ENCODE results near the gene OR2Y1. TPM values are rescaled to one million over a fixed set of nuclear protein-coding genes. Genes with fewer than 3 reads are reported as not detected.
"Not testable (repeated sequence)": the region's sequence is repeated elsewhere in the genome, so short reads cannot be mapped to it uniquely, and the experiment has no call there.

The OR2Y1 gene
- total and polyA plus RNA-seq, 2 experiments from 2014 or later: not detected

DNA sequence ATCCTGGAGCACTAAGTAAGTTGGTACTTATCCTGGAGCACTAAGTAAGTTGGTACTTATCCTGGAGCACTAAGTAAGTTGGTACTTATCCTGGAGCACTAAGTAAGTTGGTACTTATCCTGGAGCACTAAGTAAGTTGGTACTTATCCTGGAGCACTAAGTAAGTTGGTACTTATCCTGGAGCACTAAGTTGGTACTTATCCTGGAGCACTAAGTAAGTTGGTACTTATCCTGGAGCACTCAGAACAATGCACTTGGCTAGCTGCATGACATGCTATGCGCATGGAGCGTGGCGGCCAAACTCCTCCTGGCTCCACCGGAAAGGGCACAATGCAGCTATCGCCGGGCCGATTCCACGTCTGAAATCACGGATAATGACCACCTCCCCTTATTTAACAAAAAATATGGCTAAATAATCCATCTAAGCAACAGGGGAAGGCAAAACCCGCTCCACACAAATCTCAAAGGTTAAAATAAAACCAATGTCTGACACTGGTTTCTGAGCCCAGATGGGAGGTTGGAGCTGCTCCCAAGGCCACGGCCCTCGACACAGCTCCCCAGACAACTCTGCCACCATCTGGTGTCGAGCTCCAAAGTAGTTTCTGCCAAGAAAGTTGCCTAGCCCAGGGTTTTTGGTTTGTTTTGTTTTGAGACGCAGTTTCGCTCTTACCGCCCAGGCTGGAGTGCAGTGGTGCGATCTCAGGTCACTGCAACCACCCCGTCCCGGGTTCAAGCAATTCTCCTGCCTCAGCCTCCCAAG is 49.0 kb upstream of the OR2Y1 start:
- not testable (repeated sequence) for H3K27me3 ChIP-seq (ENCODE audit: insufficient read depth); H3K27ac Mint-ChIP-seq; H2AFZ ChIP-seq; H3K9me2 ChIP-seq (ENCODE audit: insufficient read depth); H3K4me3 ChIP-seq; H3K9me3 Mint-ChIP-seq; DNase-seq (ENCODE audit: low spot score); H3K4me2 ChIP-seq; H3K4me3 Mint-ChIP-seq; ATAC-seq; H3K27ac ChIP-seq (ENCODE audit: low read depth); H3K36me3 ChIP-seq (ENCODE audit: insufficient read depth)
- peaks cover 60% of the 10 kb centered on the region for H3K4me1 Mint-ChIP-seq
- peaks cover 29% of the 10 kb centered on the region for H3K4me1 ChIP-seq (ENCODE audit: insufficient read depth)
- H3F3A ChIP-seq (replicated peaks; ENCODE audit: low read depth): peaks cover 11% of the 10 kb centered on the region; the same call in 1 of the 2 replicates
- peaks cover 40% of the 10 kb centered on the region for H3K36me3 Mint-ChIP-seq (ENCODE audit: low read depth)
- H4K20me1 ChIP-seq (replicated peaks; ENCODE audit: insufficient read depth): peaks cover 10% of the 10 kb centered on the region
- H3K27me3 Mint-ChIP-seq (ENCODE audit: insufficient read depth, low read depth, poor library complexity): peaks cover 12% of the 10 kb centered on the region
- H3K79me2 ChIP-seq (replicated peaks; ENCODE audit: insufficient read depth): peaks cover 15% of the 10 kb centered on the region

DNA sequence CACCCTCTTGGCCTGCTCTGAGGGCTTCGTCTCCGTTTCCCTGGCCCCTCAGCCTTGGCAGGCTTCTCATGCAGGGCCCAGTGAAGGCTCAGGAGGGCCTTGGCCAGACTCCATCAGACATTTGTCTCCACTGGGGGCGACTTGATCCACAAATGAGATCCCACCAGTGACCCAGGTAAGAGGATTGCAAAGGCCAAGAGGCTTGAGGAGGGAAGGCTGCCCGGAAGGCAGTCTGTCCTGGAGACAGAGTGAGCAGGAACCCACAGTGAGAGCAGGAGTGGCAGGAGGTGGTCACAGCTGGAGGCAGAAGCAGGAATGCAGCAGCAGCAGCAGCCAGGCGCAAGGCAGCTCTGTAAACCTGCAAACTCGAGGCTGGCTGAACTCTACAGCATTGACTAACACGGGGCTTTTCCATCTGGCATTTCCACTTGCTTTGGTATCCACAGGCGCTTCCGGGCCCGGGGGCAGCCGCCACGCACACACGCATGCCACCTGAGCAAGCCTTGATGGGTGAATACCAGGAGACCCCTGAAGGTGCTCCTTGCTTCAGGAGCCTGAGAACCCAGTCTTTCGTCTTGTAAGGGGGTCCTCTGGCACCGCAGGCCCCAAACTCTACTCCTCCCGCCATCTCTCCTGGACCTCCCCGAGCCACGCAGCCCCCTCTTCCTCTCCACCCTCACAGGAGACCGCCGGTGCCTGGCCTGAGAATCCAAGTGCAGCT is 48.0 kb upstream of the OR2Y1 start:
- Mint-ChIP-seq H3K27me3 (ENCODE audit: insufficient read depth, low read depth, poor library complexity) (peaks cover 10% of the 10 kb centered on the region), H3K36me3 (ENCODE audit: low read depth) (peaks cover 33% of the 10 kb centered on the region), H3K4me3 (no peak overlapping the region; the same call in 2 of the 3 replicates), H3K4me1 (peaks cover 53% of the 10 kb centered on the region), H3K9me3 (no peaks in the 10 kb centered on the region; the same call in 2 of the 3 replicates), H3K27ac (peak overlapping the region; percentile 85; the same call in 1 of the 2 replicates)
- H3K27ac ChIP-seq (ENCODE audit: low read depth): peak overlapping the region; percentile 95; the same call in 1 of the 2 replicates
- H3K4me3 ChIP-seq: no peak overlapping the region
- peaks cover 29% of the 10 kb centered on the region for H3K4me1 ChIP-seq (ENCODE audit: insufficient read depth)
- no peak overlapping the region for H3K4me2 ChIP-seq
- H3K79me2 ChIP-seq (replicated peaks; ENCODE audit: insufficient read depth): peaks cover 9% of the 10 kb centered on the region; the same call in 1 of the 2 replicates
- H4K20me1 ChIP-seq (replicated peaks; ENCODE audit: insufficient read depth): 0 out of 2 replicates have a peak, but pooled peaks cover 4% of the 10 kb centered on the region
- no peaks in the 10 kb centered on the region; the same call in 1 of the 2 replicates for H3K36me3 ChIP-seq (ENCODE audit: insufficient read depth)
- H2AFZ ChIP-seq: no peak overlapping the region
- DNase-seq (ENCODE audit: low spot score) (no peak), ATAC-seq (peak; percentile 17)
- no peaks in the 10 kb centered on the region for H3K9me2 ChIP-seq (ENCODE audit: insufficient read depth)
- H3F3A ChIP-seq (replicated peaks; ENCODE audit: low read depth): peaks cover 11% of the 10 kb centered on the region; the same call in 1 of the 2 replicates
- H3K27me3 ChIP-seq (ENCODE audit: insufficient read depth): no peaks in the 10 kb centered on the region
- TF ChIP-seq, protein P1, sequence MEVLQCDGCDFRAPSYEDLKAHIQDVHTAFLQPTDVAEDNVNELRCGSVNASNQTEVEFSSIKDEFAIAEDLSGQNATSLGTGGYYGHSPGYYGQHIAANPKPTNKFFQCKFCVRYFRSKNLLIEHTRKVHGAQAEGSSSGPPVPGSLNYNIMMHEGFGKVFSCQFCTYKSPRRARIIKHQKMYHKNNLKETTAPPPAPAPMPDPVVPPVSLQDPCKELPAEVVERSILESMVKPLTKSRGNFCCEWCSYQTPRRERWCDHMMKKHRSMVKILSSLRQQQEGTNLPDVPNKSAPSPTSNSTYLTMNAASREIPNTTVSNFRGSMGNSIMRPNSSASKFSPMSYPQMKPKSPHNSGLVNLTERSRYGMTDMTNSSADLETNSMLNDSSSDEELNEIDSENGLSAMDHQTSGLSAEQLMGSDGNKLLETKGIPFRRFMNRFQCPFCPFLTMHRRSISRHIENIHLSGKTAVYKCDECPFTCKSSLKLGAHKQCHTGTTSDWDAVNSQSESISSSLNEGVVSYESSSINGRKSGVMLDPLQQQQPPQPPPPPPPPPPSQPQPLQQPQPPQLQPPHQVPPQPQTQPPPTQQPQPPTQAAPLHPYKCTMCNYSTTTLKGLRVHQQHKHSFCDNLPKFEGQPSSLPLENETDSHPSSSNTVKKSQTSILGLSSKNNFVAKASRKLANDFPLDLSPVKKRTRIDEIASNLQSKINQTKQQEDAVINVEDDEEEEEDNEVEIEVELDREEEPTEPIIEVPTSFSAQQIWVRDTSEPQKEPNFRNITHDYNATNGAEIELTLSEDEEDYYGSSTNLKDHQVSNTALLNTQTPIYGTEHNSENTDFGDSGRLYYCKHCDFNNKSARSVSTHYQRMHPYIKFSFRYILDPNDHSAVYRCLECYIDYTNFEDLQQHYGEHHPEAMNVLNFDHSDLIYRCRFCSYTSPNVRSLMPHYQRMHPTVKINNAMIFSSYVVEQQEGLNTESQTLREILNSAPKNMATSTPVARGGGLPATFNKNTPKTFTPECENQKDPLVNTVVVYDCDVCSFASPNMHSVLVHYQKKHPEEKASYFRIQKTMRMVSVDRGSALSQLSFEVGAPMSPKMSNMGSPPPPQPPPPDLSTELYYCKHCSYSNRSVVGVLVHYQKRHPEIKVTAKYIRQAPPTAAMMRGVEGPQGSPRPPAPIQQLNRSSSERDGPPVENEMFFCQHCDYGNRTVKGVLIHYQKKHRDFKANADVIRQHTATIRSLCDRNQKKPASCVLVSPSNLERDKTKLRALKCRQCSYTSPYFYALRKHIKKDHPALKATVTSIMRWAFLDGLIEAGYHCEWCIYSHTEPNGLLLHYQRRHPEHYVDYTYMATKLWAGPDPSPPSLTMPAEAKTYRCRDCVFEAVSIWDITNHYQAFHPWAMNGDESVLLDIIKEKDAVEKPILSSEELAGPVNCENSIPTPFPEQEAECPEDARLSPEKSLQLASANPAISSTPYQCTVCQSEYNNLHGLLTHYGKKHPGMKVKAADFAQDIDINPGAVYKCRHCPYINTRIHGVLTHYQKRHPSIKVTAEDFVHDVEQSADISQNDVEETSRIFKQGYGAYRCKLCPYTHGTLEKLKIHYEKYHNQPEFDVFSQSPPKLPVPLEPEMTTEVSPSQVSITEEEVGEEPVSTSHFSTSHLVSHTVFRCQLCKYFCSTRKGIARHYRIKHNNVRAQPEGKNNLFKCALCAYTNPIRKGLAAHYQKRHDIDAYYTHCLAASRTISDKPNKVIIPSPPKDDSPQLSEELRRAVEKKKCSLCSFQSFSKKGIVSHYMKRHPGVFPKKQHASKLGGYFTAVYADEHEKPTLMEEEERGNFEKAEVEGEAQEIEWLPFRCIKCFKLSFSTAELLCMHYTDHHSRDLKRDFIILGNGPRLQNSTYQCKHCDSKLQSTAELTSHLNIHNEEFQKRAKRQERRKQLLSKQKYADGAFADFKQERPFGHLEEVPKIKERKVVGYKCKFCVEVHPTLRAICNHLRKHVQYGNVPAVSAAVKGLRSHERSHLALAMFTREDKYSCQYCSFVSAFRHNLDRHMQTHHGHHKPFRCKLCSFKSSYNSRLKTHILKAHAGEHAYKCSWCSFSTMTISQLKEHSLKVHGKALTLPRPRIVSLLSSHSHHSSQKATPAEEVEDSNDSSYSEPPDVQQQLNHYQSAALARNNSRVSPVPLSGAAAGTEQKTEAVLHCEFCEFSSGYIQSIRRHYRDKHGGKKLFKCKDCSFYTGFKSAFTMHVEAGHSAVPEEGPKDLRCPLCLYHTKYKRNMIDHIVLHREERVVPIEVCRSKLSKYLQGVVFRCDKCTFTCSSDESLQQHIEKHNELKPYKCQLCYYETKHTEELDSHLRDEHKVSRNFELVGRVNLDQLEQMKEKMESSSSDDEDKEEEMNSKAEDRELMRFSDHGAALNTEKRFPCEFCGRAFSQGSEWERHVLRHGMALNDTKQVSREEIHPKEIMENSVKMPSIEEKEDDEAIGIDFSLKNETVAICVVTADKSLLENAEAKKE (CRISPR knock-in tag; IDR thresholded peaks at IDR 0.05): no peak
- TF ChIP-seq, protein P2, sequence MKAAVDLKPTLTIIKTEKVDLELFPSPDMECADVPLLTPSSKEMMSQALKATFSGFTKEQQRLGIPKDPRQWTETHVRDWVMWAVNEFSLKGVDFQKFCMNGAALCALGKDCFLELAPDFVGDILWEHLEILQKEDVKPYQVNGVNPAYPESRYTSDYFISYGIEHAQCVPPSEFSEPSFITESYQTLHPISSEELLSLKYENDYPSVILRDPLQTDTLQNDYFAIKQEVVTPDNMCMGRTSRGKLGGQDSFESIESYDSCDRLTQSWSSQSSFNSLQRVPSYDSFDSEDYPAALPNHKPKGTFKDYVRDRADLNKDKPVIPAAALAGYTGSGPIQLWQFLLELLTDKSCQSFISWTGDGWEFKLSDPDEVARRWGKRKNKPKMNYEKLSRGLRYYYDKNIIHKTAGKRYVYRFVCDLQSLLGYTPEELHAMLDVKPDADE (IDR thresholded peaks at IDR 0.05): no peak
- no peak for TF ChIP-seq STAT1 (IDR thresholded peaks at IDR 0.05; ENCODE audit: unreplicated experiment)
- no peak for TF ChIP-seq EZH2 (IDR thresholded peaks at IDR 0.05; ENCODE audit: low read depth, unreplicated experiment)
- TF ChIP-seq, protein P3, sequence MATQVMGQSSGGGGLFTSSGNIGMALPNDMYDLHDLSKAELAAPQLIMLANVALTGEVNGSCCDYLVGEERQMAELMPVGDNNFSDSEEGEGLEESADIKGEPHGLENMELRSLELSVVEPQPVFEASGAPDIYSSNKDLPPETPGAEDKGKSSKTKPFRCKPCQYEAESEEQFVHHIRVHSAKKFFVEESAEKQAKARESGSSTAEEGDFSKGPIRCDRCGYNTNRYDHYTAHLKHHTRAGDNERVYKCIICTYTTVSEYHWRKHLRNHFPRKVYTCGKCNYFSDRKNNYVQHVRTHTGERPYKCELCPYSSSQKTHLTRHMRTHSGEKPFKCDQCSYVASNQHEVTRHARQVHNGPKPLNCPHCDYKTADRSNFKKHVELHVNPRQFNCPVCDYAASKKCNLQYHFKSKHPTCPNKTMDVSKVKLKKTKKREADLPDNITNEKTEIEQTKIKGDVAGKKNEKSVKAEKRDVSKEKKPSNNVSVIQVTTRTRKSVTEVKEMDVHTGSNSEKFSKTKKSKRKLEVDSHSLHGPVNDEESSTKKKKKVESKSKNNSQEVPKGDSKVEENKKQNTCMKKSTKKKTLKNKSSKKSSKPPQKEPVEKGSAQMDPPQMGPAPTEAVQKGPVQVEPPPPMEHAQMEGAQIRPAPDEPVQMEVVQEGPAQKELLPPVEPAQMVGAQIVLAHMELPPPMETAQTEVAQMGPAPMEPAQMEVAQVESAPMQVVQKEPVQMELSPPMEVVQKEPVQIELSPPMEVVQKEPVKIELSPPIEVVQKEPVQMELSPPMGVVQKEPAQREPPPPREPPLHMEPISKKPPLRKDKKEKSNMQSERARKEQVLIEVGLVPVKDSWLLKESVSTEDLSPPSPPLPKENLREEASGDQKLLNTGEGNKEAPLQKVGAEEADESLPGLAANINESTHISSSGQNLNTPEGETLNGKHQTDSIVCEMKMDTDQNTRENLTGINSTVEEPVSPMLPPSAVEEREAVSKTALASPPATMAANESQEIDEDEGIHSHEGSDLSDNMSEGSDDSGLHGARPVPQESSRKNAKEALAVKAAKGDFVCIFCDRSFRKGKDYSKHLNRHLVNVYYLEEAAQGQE (IDR thresholded peaks at IDR 0.05; ENCODE audit: unreplicated experiment): no peak
- TF ChIP-seq NANOG (IDR thresholded peaks at IDR 0.05; ENCODE audit: borderline replicate concordance): no peak
